Stimulated activated naive CD8-positive, alpha-beta T cell treated with anti-CD3 and anti-CD28 coated beads, Interleukin-15, Interleukin-2, amounts not matched to agents 100 U/mL and 50 U/mL, for 24 hours (primary cell): ENCODE data around the gene FAM216B.
"Not testable (repeated sequence)": the region's sequence is repeated elsewhere in the genome, so short reads cannot be mapped to it uniquely, and the experiment has no call there.

Experiments used
- ATAC-seq: fragments of 150-1000 bp; cut with Tn5 transposase; one replicate; pipeline ENCODE4 v1.10.0; 2021
- DNase-seq: peaks from one replicate; pipeline ENCODE4 v3.0.0; 2021

Gene FAM216B

GRCh38 chr13:42781352-42781751 lies at the start of gene FAM216B:
Gene FAM216B, plus strand, starts transcription at chr13:42781584. Its CDS starts 2,484 bp downstream, at chr13:42784068.
- DNase-seq = no peak
- no peak for ATAC-seq

- ATAC-seq (no peak), DNase-seq (no peak)
Measured at GRCh38 chr13:42732073-42732472, 49.3 kb upstream of the FAM216B start.

GRCh38 chr13:42733046-42733445 lies 48.3 kb upstream of the FAM216B start:
- DNase-seq (no peak), ATAC-seq (no peak)

- no peak for DNase-seq
- ATAC-seq = no peak
Measured at GRCh38 chr13:42735010-42735409, 46.4 kb upstream of the FAM216B start.

GRCh38 chr13:42740753-42741152 lies 40.6 kb upstream of the FAM216B start:
- DNase-seq (no peak), ATAC-seq (no peak)

GRCh38 chr13:42741914-42742313 lies 39.5 kb upstream of the FAM216B start:
- no peak for DNase-seq
- ATAC-seq = no peak

GRCh38 chr13:42745655-42746054 lies 35.7 kb upstream of the FAM216B start:
- ATAC-seq (no peak), DNase-seq (no peak)

- no peak for DNase-seq
- ATAC-seq = no peak
Measured at GRCh38 chr13:42746866-42747265, 34.5 kb upstream of the FAM216B start.

GRCh38 chr13:42747399-42747873 lies 33.9 kb upstream of the FAM216B start:
- no peak for DNase-seq
- no peak for ATAC-seq

GRCh38 chr13:42750794-42751193 lies 30.6 kb upstream of the FAM216B start:
- no peak for DNase-seq

GRCh38 chr13:42751693-42752092 lies 29.7 kb upstream of the FAM216B start:
- DNase-seq (no peak), ATAC-seq (no peak)

More at GRCh38 chr13:42750794-42751193, 30.6 kb upstream of the FAM216B start:
- no peak for ATAC-seq

GRCh38 chr13:42752731-42753130 lies 28.7 kb upstream of the FAM216B start:
- DNase-seq (no peak), ATAC-seq (no peak)

GRCh38 chr13:42753697-42754096 lies 27.7 kb upstream of the FAM216B start:
- no peak for ATAC-seq
- DNase-seq = no peak

- DNase-seq = no peak
- no peak for ATAC-seq
Measured at GRCh38 chr13:42754801-42755510, 26.4 kb upstream of the FAM216B start.

GRCh38 chr13:42757678-42758420 lies 23.5 kb upstream of the FAM216B start:
- no peak for DNase-seq
- no peak for ATAC-seq

GRCh38 chr13:42758515-42758914 lies 22.9 kb upstream of the FAM216B start:
- ATAC-seq (no peak), DNase-seq (no peak)

- no peak for ATAC-seq
- no peak for DNase-seq
Measured at GRCh38 chr13:42760951-42761350, 20.4 kb upstream of the FAM216B start.

GRCh38 chr13:42762251-42762650 lies 19.1 kb upstream of the FAM216B start:
- DNase-seq (no peak), ATAC-seq (no peak)

- ATAC-seq (no peak), DNase-seq (no peak)
Measured at GRCh38 chr13:42762917-42763316, 18.5 kb upstream of the FAM216B start.

GRCh38 chr13:42766016-42766415 lies 15.4 kb upstream of the FAM216B start:
- no peak for ATAC-seq
- DNase-seq = no peak

GRCh38 chr13:42769650-42770049 lies 11.7 kb upstream of the FAM216B start:
- DNase-seq (no peak), ATAC-seq (no peak)

GRCh38 chr13:42776558-42776957 lies 4.8 kb upstream of the FAM216B start:
- DNase-seq, ATAC-seq: not testable (repeated sequence)

- DNase-seq (no peak), ATAC-seq (no peak)
Measured at GRCh38 chr13:42777467-42777866, 3.9 kb upstream of the FAM216B start.

GRCh38 chr13:42780044-42780443 lies 1.3 kb upstream of the FAM216B start:
- DNase-seq (no peak), ATAC-seq (no peak)
